MM.1S (cell line): ENCODE data around the gene MYH11.
"Not testable (repeated sequence)": the region's sequence is repeated elsewhere in the genome, so short reads cannot be mapped to it uniquely, and the experiment has no call there.

Source experiments
- CTCF ChIP-seq: fragments of 300-600 bp; sonication (generic); IDR thresholded peaks from 2 replicates; pipeline ENCODE4 v1.5.1; 2016; ENCODE audit warnings: antibody characterized with exemption, low read length, mixed read lengths
- EZH2 ChIP-seq: fragments of 300-600 bp; sonication (generic); optimal IDR thresholded peaks from 2 replicates; pipeline ENCODE3; 2017; ENCODE audit warnings: low read depth, mild to moderate bottlenecking, antibody characterized with exemption, low read length, mixed read lengths

GRCh38 chr16:15809297-15809696 lies 47.5 kb downstream of the MYH11 start:
- TF ChIP-seq CTCF, EZH2: not testable (repeated sequence)
